ENCODE data around the gene LYZ.
"Not testable (repeated sequence)": the region's sequence is repeated elsewhere in the genome, so short reads cannot be mapped to it uniquely, and the experiment has no call there.

Gene LYZ

DNA sequence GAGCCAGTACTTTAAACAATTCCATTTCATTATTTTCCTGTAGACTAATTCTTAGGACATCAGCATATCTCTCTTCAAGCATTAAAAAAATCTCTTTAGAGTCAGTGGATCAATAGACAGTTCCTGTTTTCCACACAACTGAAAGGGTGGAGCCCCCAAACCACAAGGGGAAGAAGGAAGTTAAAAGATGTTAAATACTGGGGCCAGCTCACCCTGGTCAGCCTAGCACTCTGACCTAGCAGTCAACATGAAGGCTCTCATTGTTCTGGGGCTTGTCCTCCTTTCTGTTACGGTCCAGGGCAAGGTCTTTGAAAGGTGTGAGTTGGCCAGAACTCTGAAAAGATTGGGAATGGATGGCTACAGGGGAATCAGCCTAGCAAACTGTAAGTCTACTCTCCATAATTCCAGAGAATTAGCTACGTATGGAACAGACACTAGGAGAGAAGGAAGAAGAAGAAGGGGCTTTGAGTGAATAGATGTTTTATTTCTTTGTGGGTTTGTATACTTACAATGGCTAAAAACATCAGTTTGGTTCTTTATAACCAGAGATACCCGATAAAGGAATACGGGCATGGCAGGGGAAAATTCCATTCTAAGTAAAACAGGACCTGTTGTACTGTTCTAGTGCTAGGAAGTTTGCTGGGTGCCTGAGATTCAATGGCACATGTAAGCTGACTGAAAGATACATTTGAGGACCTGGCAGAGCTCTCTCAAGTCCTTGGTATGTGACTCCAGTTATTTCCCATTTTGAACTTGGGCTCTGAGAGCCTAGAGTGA, at the start of gene LYZ:
TSS of gene LYZ (plus strand) at position 220 of the 777 bp plus-strand sequence. CDS start at position 248, 28 bp downstream.
- DNase-seq: no peak

DNA sequence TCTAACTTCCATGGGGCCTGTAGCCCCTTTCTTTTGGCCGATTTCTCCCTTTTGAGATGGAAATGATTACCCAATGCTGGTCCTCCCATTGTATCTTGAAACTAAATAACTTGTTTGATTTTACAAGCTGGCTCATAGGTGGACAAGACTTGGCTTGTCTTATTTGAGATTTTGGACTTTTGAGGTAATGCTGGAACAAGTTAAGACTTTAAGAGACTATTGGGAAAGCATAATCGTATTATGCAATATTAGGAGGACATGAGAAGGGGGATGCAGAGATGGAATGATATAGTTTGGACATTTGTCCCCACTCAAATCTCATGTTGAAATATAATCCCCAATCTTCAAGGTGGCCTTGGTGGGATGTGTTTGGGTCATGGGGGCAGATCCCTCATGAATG, 49.2 kb upstream of the LYZ start:
- no peak for DNase-seq

DNA sequence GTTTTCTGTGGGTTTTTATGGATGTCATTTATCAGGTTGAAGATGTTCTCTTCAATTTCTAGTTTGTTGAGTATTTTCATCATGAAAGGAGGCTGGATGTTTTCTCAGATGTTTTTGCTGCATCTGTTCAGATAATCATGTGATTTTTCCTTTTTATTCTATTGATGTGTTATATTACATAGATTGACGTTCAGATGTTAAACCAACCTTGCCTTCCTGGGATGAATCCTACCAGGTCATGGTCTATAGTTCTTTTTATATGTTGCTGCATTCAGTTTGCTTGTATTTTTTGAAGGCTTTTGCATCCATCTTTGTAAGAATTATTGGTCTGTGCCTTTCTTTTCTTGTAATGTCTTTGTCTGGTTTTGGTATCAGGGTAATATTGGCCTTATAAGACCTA, 43.9 kb upstream of the LYZ start:
- DNase-seq: no peak

DNA sequence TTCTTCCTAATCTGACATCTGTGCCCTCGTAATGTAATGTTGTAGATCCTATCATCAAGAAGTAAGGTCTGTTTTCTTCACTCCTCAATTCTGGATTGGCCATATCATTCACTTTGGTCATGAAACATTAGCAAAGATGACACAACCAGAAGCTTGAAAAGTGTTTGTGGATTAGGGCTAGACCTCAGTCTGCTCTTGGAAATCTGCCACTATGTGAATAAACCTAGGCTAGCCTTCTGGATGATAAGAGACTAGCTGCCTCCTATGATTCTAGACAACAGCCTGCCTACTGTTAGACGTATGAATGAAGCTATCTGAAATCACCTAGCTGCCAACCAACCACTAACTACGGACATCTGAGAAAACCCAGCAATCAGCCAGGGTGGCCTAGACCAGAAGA, 38.7 kb upstream of the LYZ start:
- no peak for DNase-seq

DNA sequence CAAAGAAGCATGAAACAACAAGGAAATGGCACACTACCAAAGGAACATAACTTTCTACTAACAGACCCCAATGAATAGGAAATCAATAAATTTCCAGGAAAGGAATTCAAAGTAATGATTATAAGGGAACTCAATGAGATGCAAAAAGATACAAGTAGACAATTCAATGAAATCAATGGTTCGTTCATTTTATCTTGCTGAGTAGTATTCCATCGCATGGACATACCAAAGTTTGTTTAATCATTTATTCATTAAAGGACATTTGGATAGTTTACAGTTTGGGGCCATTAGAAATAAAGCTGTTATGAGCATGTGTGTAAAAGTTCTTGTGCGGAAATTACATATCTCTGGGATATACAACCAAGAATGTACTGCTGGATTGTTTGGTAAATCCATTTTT, 35.0 kb upstream of the LYZ start:
- DNase-seq: no peak

DNA sequence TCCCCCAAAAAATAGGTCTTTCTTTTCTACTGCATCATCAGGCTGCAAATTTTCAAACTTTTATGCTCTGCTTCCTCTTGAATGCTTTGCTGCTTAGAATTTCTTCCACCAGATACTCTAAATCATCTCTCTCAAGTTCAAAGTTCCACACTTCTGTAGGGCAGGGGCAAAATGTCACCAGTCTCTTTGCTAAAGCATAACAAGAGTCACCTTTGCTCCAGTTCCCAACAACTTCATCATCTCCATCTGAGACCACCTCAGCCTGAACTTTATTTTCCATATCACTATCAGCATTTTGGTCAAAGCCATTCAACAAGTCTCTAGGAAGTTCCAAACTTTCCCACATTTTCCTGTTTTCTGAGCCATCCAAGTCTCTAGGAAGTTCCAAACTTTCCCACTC, 31.4 kb upstream of the LYZ start:
- DNase-seq: not testable (repeated sequence)

DNA sequence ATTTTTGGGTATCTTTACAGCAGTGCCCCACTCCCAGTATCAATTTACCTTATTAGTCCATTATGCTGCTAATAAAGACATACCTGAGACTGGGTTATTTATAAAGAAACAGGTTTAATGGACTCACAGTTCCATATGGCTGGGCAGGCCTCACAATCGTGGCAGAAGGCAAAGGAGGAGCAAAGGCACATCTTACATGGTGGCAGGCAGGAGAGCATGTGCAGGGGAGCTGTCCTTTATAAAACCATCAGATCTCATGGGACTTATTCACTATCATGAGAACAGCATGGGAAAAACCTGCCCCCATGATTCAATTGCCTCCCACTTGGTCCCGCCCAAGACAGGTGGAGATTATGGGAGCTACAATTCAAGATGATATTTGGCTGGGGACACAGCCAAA, 30.9 kb upstream of the LYZ start:
- DNase-seq: not testable (repeated sequence)

DNA sequence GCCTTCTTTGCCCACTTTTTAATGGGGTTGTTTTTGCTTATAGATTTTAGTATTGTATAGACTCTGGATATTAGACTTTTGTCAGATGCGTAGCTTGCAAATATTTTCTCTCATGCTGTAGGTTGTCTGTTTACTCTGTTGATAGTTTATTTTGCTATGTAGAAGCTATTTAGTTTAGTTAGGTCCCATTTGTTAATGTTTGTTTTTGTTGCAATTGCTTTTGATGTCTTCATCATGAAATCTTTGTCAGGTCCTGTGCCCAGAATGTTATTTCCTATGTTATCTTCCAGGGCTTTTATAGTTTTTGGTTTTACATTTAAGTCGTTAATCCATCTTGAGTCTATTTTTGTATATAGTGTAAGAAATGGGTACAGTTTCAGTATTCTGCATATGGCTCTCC, 30.0 kb upstream of the LYZ start:
- DNase-seq: no peak

DNA sequence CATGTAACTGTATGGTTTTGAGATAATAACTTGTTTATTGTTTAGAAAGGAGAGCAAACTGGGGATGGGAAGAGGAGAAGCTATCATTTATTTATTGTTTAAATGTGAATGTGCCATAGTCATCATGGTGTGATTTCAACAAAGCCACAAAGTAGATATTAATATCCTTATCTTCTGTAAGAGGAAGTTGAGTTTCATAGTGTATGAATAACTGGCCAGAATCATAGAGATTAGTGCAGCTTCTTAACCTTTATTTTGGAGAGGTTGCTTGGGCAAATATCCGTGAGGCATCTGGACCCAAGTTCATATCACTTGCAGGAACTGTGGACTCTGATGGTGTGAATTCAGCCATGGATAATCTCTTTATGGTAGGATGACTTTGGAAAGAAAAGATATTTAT, 26.8 kb upstream of the LYZ start:
- DNase-seq: no peak

DNA sequence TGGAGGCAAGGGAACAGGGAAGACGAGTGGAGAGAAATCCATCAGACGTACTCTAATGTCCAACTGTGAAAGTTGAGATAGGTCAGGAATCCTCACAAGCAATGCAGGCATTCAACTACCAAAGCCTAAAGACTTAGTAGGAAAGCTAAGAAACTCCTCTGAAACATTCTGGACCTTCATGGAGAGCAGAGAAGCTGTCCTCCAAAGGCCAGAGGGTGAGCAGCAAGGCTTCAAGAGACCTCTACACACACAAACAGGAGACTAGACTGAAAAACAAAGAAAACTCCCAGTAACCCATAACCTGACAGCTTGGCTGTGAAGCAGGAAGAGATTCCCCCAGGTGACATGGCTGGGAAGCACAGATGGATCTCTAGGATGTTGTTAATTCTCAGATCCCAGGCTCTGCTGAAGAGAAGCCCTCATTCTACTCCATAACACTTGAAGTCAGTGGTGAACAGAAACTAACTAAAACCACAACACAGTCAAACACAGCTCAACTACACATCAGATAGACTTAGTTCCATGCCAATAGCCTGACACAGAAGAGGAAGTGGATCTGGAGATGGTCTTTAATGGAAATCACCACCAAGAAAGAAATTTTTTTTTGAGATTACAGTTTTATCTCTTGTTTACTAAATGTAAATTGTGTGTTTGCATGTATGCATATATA, 23.2 kb upstream of the LYZ start:
- DNase-seq: no peak

DNA sequence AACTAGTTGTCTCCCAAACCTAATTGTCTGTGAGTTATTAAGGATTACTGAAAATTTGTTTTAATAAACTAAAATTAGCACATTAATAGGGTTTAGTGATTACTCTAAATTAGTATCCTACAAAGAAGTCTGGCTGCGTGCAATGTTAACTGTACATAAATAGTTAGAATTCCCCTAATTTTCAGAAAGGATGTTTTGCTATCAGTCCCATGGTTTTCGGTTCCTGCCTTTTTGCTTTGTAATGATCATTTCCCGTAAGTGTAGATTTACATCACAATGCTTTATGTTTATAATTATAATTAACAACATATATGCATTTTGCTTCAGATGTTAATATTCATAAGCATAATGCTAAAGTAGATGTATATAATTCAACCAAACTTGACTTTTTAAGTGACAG, 19.8 kb upstream of the LYZ start:
- no peak for DNase-seq

DNA sequence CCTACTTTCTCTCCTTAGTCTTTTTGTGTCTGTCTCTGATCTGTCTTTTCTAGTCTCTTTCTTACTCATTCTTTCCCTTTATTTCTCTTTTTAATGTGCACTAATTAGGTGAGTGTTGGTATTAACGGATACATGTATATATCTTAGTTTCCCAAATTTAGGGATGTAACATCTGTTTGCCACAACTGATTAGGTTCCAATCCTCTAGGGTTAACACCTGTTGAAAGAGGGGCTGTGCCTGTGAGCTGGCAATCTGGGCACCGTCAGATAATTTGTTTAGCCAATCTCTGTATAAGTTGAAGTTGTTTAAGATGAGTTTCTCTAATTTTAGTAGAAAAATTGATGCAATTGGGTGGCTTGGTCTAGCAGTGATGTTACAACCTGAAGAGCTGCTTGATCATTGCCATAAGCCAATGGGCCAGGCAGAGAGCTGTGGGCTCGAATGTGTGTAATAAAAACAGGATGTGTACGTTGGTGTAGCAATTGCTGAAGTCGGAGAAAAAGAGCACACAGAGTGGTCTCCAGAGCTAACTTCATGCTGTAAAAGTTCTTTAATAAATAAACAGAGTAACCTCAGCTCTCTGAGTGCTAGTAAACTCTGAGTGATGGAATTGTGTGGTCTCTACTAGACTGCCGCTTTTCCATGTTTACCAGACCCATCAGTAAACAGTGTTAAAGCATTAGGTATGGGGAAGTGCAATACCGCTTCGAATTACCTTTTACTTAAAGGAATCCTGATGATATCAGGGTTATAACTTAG, 18.3 kb upstream of the LYZ start:
- DNase-seq: no peak

DNA sequence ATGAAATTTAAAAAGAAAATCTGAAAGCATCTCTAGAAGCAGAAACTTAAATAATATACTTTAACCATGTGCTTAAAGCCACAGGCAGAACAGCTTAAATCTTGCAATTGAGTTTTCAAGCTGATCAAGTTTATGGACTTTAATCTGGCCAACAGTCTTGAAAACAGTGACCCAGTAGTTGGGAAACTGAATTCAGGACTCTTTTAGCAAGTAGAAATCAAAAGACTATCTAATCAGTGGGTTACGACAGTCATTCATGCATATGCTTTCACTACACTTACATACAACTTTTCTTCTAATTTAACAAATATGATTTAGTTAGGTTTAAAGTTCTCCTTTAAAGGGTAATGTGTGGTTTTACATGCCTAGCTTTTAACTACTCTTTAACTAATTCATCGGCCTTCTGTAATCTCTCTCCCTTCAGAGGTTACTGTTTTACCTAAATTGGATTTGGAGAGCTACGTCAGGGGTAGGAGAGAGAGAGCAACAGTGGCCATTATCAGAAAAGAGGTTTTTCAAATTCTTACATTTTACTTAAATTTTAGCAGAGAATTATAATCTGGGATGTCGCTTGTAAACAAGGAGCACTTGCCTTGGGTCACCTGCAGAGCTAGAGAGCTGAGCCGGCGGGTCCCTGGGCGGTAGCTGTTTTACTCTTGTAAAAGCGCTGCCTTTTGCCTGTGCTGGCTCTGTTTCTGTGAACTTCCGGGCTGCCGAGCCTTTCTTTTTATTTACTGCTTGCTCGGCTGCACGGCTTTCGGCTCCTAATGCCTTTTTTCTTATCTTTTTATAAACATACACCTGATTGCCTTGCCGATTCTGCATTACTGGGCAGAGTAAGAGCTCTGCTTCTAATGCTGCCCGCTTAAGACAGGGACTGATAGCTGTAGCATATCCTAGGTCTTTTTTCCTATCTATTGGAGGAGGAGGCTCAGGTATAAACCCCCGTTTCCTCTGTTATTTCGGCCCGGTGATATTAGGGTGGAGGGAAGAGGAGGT, 17.4 kb upstream of the LYZ start:
- DNase-seq: no peak

DNA sequence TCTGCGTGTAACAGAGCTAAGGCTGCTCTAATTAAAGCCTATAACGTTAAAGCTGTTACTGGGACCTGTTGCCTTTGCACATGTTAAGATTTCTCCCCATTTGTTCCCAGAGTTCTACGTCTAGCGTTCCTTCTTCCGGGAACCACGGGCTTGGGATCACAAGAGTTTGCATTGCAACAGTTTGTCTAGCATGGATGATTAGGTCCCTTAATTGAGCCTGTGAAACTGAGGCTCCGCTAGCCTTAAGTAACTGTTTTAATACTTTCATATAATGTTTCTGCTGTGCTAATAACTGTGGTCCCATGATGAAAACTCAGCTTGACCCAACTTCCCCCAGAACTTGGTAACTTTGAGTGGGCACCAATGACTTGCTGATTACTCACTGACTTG, 16.7 kb upstream of the LYZ start:
- no peak for DNase-seq

DNA sequence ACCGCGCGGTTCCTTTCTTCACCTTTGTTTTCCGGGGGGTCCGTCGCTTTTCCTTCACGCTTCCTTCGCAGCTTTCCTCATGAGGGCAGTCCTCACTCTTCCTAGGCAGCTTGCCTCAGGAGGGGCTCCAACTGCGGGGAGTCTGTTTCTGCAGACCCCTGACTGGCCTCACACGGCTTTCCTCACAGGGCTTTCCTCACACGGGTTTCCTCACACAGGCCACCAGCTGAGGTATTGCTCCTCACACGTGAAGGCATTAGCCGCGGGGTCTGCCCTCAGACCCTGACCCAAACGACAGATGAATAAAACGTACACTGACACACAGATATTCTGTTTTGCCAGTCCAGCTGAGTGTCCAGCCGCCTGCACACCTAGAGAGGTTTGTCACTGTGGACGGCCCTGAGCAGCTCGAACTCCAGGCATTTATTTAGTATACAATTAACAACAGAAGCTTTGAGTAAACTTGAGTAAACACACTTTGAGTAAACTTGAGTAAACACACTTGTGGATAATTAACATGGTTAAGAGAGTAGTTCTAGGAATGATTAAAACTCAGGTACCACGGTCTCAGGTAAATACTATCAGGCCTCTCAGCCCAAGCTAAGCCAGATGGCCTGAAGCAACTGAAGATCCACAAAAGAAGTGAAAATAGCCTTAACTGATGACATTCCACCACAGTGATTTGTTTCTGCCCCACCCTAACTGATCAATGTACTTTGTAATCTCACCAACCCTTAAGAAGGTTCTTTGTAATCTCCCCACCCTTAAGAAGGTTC, 16.1 kb upstream of the LYZ start:
- DNase-seq: no peak

DNA sequence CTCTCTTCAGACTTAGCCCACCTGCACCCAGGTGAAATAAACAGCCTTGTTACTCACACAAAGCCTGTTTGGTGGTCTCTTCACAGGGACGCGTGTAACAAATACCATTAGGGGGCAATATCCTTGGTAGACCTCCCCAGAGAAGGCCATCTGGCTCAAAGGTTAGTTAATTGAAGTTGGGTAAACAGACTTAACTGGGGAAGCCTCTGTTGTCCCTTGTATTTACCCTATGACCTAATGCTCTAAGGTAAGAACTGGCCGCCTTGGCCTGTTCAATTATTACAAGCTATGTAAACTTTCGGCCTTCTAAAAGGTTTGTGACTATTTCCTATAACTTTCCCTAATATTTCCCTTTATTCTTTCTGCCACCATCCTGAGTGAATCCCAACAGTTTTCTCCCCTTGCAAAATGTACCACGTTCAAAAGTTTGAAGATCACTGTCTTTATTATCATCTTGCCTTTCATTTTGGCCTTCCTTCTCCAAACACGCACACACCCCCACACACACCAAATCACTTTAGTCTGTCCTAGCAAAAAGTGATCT, 15.3 kb upstream of the LYZ start:
- no peak for DNase-seq

DNA sequence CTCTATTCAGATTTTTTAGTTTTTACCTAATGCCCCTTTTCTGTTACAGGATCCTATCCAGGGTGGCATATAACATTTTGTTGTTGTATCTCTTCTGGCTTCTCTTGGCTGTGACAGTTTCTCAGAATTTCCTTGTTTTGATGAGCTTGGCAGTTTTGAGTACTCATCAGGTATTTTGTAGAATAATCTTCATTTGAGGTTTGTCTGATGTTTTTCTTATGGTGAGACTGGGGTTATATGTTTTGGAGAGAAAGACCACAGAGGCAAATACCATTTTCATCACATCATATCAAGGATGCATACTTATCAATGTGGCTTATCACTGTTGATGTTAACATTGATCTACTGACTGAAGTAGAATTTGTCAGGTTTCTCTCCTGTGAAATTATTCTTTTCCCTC, 14.0 kb upstream of the LYZ start:
- DNase-seq: no peak

DNA sequence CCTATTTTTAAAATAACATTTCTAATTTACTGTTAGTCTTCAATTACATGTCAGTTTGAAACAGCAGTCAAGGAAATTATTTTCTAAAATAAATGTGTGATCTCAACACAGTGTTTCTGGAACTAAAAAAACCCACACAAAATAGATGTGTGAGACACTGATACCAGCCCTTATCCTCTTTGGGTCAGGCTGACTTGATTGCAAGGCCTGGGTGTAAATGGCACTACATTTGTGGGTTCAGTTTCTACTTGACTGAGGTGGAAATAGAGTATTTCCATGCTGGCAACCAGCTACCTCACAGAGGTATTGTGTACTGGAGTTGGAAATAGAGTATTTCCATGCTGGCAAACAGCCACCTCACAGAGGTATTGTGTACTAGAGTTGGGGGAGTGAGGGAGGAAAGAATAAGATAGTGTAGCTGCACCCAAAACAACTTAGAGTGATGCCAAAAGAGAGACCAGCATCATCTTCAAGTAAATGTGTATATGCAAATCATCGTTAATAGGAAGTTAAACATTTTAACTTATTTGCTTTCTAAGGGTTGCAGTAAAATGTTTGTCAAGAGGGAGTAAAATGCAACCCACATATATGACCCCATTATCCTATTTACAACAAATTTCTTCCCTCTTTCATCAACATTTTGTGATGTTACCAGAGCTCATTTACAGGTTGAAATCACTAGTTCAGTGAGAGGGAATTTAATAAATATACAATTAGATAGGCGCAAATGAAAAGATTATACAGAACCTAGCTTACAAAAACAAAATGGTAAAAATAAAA, 10.7 kb upstream of the LYZ start:
- no peak for DNase-seq

DNA sequence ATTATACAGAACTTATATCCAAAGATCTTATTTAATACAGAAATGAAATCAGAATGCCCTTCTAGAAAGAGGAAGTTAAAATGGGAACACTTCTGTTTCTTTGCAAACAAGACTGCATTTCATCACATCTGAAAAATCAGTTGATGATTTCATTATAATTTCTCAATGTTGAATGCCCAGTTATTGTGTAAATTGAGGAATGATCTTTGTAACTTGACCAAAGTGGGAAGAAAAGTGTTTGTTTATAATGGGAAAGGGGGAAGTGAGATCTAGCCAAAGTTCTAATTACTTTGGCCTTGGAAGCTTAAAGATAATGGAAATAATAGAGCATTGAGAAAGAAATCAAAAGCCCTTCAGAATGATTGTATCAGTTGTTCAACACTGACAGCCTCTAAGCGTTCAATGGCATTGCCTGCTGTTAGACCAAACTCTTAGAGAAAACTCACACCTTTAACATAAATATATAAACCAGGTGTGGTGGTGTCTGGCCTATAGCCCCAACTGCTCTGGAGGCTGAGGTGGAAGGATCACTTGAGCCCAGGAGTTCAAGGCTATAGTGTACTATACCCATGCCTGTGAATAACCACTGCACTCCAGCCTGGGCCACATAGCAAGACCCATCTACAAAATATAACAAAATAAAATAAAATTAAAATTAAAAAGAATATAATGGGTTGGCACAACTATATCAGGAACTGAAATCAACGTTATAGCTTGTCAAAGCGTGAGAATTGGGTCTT, 9.9 kb upstream of the LYZ start:
- no peak for DNase-seq

DNA sequence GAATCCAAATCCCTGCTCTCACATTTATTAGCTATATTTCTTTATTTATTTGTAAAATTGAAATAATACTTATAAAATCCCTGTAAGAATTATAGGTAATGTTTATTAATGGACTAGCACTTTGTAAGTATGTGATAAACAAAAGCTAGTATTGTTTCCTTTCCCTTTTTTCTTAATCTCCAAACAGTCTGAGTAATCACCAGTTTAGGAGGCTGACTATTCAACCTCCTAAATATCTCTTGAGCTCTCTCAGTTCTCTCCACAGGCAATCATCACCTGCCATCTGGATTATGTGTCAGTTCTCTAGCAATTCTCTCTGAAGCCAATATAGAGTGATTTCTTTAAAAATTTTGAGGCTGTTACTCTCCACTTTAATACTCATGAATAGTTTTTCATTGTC, 9.2 kb upstream of the LYZ start:
- no peak for DNase-seq

Measured in NCI-H1436 (cell line).